ENCODE results near the gene EEF1AKMT2.

GRCh38 chr10:124739986-124740368 is 51.7 kb downstream of the EEF1AKMT2 start:
- TF ChIP-seq, protein P1, sequence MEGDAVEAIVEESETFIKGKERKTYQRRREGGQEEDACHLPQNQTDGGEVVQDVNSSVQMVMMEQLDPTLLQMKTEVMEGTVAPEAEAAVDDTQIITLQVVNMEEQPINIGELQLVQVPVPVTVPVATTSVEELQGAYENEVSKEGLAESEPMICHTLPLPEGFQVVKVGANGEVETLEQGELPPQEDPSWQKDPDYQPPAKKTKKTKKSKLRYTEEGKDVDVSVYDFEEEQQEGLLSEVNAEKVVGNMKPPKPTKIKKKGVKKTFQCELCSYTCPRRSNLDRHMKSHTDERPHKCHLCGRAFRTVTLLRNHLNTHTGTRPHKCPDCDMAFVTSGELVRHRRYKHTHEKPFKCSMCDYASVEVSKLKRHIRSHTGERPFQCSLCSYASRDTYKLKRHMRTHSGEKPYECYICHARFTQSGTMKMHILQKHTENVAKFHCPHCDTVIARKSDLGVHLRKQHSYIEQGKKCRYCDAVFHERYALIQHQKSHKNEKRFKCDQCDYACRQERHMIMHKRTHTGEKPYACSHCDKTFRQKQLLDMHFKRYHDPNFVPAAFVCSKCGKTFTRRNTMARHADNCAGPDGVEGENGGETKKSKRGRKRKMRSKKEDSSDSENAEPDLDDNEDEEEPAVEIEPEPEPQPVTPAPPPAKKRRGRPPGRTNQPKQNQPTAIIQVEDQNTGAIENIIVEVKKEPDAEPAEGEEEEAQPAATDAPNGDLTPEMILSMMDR (CRISPR knock-in tag; IDR thresholded peaks at IDR 0.05), result no peak
- no peak for TF ChIP-seq ZNF674 (CRISPR knock-in tag; IDR thresholded peaks at IDR 0.05; ENCODE audit: low read depth)
- TF ChIP-seq POLR2AphosphoS5 (IDR thresholded peaks at IDR 0.05; ENCODE audit: low read depth, low read length), result no peak
- no peak for TF ChIP-seq ZFX (CRISPR knock-in tag; IDR thresholded peaks at IDR 0.05; ENCODE audit: low read depth)
